Keratinocyte (primary cell): ENCODE results near the gene DBNL. TPM values are rescaled to one million over a fixed set of nuclear protein-coding genes. Genes with fewer than 3 reads are reported as not detected.

Experiments used
- DNase-seq: peaks from one replicate; pipeline ENCODE4 v3.0.0-alpha.2; 2011; ENCODE audit warnings: low read depth, missing footprints, low spot score
- FAIRE-seq: peaks from 2 replicates; lab custom pipeline; 2011; peaks lifted over from hg19 to GRCh38; lab: Jason Lieb, UNC
- H2AFZ ChIP-seq: 2 replicates; pipeline ENCODE4 v1.6.0; 2012; ENCODE audit warnings: low read length, control low read depth, inconsistent platforms; ENCODE audit not compliant: control insufficient read depth
- H3K27ac ChIP-seq: 2 replicates; pipeline ENCODE4 v1.5.1; 2011; ENCODE audit warnings: low read length; ENCODE audit not compliant: control insufficient read depth, insufficient read depth
- H3K27me3 ChIP-seq: 3 replicates; pipeline ENCODE4 v1.6.0; 2011; ENCODE audit warnings: low read length; ENCODE audit not compliant: control insufficient read depth, insufficient read depth; ENCODE audit errors: extremely low read depth
- H3K36me3 ChIP-seq, 2 experiments: 2 replicates in 1 of 2; 3 replicates in 1 of 2; pipeline ENCODE4 v1.5.1; 2011; ENCODE audit warnings: low read length in 2 of 2, mild to moderate bottlenecking in 1 of 2; ENCODE audit not compliant: control insufficient read depth in 2 of 2, insufficient read depth in 2 of 2; ENCODE audit errors: extremely low read depth in 1 of 2
- H3K4me1 ChIP-seq: 3 replicates; pipeline ENCODE4 v1.5.1; 2011; ENCODE audit warnings: low read length; ENCODE audit not compliant: control insufficient read depth, insufficient read depth; ENCODE audit errors: extremely low read depth
- H3K4me2 ChIP-seq: 3 replicates; pipeline ENCODE4 v1.6.0; 2011; ENCODE audit warnings: low read depth, low read length; ENCODE audit not compliant: control insufficient read depth, insufficient read depth; ENCODE audit errors: extremely low read depth
- H3K4me3 ChIP-seq, 3 experiments: fragments of 200-600 bp in 1 of 3; sonication (generic) in 1 of 3; 2 replicates in 2 of 3; 3 replicates in 1 of 3; pipeline ENCODE4 v1.5.1; 2011 to 2016; ENCODE audit warnings: low read length in 3 of 3, mild to moderate bottlenecking in 3 of 3, control low read depth in 2 of 3, inconsistent platforms in 1 of 3, low read depth in 1 of 3, mixed read lengths in 1 of 3, mixed run types in 1 of 3, moderate library complexity in 1 of 3; ENCODE audit not compliant: control insufficient read depth in 2 of 3, insufficient read depth in 2 of 3; ENCODE audit errors: extremely low read depth in 1 of 3
- H3K79me2 ChIP-seq: 2 replicates; pipeline ENCODE4 v1.6.0; 2012; ENCODE audit warnings: low read length; ENCODE audit not compliant: control insufficient read depth, insufficient read depth
- H3K9ac ChIP-seq: 3 replicates; pipeline ENCODE4 v1.6.0; 2011; ENCODE audit warnings: low read length; ENCODE audit not compliant: control insufficient read depth, insufficient read depth; ENCODE audit errors: extremely low read depth
- H3K9me1 ChIP-seq: 3 replicates; pipeline ENCODE4 v1.6.0; 2011; ENCODE audit warnings: low read length; ENCODE audit not compliant: control insufficient read depth, insufficient read depth; ENCODE audit errors: extremely low read depth
- H3K9me3 ChIP-seq: 2 replicates; pipeline ENCODE4 v1.5.1; 2012; ENCODE audit warnings: low read depth, low read length; ENCODE audit not compliant: control insufficient read depth
- H4K20me1 ChIP-seq: 3 replicates; pipeline ENCODE4 v1.6.0; 2011; ENCODE audit warnings: low read length; ENCODE audit not compliant: control insufficient read depth, insufficient read depth; ENCODE audit errors: extremely low read depth
- EZH2 ChIP-seq: IDR thresholded peaks from one replicate; pipeline ENCODE4 v1.6.1; 2012; ENCODE audit warnings: inconsistent platforms, mild to moderate bottlenecking, low read length, moderate library complexity
- dilution Hi-C: fragments of 300-500 bp; cut with MboI; formaldehyde crosslinking; loops from one replicate; pipeline ENCODE4 v1.7.0; 2020; ENCODE audit warnings: low sequenced_read_pairs; ENCODE audit not compliant: extremely low pct_ligation_motif_present
- polyA plus RNA-seq, 5 experiments: library from polyadenylated mRNA; depleted of rRNA in 3 of 5; stranded (reverse) in 3 of 5; stranded (forward) in 1 of 5; unstranded in 1 of 5; fragments of >200 nt; gene quantifications; 1 replicate in 1 of 5; 2 replicates in 3 of 5; 3 replicates in 1 of 5; pipeline versions ENCODE4 v1.2.1 to v1.2.3, GENCODE V29; 2011 to 2012; ENCODE audit warnings: missing spikeins in 2 of 5, low read depth in 1 of 5, low replicate concordance in 1 of 5
- TF ChIP-seq, protein P1 (sequence below), 3 experiments: IDR thresholded peaks in 1 of 3; conservative IDR thresholded peaks in 1 of 3; optimal IDR thresholded peaks in 1 of 3; 2 replicates in 2 of 3; 3 replicates in 1 of 3; pipeline versions ENCODE3 to v1.5.1; 2011; ENCODE audit warnings: low read length in 3 of 3, mild to moderate bottlenecking in 3 of 3, moderate library complexity in 2 of 3, control low read depth in 1 of 3, inconsistent platforms in 1 of 3; ENCODE audit not compliant: insufficient read depth in 2 of 3; ENCODE audit errors: extremely low read depth in 1 of 3

Gene DBNL
- polyA plus RNA-seq, 1 donor (not counting 4 experiments of a cell fraction or from before 2014, with no cell fraction given), result 76.1 TPM

GRCh38 chr7:44060091-44060947 is 15.8 kb downstream of the DBNL start:
- no peak overlapping the region for H3K4me2 ChIP-seq
- H4K20me1 ChIP-seq, result peaks cover 6% of the 10 kb centered on the region
- H3K36me3 ChIP-seq, result peaks cover 48 to 55% of the 10 kb centered on the region in 2 experiments
- no peak overlapping the region for H3K27ac ChIP-seq
- FAIRE-seq, result no peak
- no peaks in the 10 kb centered on the region for H3K9me3 ChIP-seq
- H2AFZ ChIP-seq, result no peak overlapping the region
- peaks cover 3% of the 10 kb centered on the region for H3K4me1 ChIP-seq
- no peak overlapping the region for H3K4me3 ChIP-seq
- H3K79me2 ChIP-seq, result peaks cover 2% of the 10 kb centered on the region
- dilution Hi-C loops, result no loop called here
- H3K27me3 ChIP-seq, result no peaks in the 10 kb centered on the region
- DNase-seq, result no peak
- no peak overlapping the region for H3K9ac ChIP-seq
- TF ChIP-seq, protein P1, sequence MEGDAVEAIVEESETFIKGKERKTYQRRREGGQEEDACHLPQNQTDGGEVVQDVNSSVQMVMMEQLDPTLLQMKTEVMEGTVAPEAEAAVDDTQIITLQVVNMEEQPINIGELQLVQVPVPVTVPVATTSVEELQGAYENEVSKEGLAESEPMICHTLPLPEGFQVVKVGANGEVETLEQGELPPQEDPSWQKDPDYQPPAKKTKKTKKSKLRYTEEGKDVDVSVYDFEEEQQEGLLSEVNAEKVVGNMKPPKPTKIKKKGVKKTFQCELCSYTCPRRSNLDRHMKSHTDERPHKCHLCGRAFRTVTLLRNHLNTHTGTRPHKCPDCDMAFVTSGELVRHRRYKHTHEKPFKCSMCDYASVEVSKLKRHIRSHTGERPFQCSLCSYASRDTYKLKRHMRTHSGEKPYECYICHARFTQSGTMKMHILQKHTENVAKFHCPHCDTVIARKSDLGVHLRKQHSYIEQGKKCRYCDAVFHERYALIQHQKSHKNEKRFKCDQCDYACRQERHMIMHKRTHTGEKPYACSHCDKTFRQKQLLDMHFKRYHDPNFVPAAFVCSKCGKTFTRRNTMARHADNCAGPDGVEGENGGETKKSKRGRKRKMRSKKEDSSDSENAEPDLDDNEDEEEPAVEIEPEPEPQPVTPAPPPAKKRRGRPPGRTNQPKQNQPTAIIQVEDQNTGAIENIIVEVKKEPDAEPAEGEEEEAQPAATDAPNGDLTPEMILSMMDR (optimal IDR thresholded peaks at IDR 0.05 in 1 of 3, IDR thresholded peaks at IDR 0.05 in 1 of 3, conservative IDR thresholded peaks at IDR 0.05 in 1 of 3; ENCODE audit: extremely low read depth in 1 of 3, insufficient read depth in 2 of 3, low read length in 3 of 3), result no peak
- no peak for TF ChIP-seq EZH2
- no peaks in the 10 kb centered on the region for H3K9me1 ChIP-seq

DNA sequence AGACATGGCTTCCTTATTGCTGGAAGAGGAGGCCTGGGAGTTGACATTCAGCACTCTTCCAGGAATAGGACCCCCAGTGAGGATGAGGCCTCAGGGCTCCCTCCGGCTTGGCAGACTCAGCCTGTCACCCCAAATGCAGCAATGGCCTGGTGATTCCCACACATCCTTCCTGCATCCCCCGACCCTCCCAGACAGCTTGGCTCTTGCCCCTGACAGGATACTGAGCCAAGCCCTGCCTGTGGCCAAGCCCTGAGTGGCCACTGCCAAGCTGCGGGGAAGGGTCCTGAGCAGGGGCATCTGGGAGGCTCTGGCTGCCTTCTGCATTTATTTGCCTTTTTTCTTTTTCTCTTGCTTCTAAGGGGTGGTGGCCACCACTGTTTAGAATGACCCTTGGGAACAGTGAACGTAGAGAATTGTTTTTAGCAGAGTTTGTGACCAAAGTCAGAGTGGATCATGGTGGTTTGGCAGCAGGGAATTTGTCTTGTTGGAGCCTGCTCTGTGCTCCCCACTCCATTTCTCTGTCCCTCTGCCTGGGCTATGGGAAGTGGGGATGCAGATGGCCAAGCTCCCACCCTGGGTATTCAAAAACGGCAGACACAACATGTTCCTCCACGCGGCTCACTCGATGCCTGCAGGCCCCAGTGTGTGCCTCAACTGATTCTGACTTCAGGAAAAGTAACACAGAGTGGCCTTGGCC is 16.6 kb downstream of the DBNL start:
- H3K4me1 ChIP-seq, result peaks cover 3% of the 10 kb centered on the region
- FAIRE-seq, result no peak
- H3K9me3 ChIP-seq, result no peaks in the 10 kb centered on the region

More for the DNA sequence above, 16.6 kb downstream of the DBNL start:
- peaks cover 2% of the 10 kb centered on the region for H3K79me2 ChIP-seq
- dilution Hi-C loops, result no loop called here
- DNase-seq, result no peak
- H4K20me1 ChIP-seq, result peaks cover 6% of the 10 kb centered on the region
- H2AFZ ChIP-seq, result no peak overlapping the region
- no peak overlapping the region for H3K4me3 ChIP-seq
- no peak overlapping the region for H3K4me2 ChIP-seq
- peaks cover 48 to 55% of the 10 kb centered on the region in 2 experiments for H3K36me3 ChIP-seq
- no peaks in the 10 kb centered on the region for H3K27me3 ChIP-seq
- H3K27ac ChIP-seq, result no peak overlapping the region
- no peaks in the 10 kb centered on the region for H3K9me1 ChIP-seq
- TF ChIP-seq, protein P1 (optimal IDR thresholded peaks at IDR 0.05 in 1 of 3, IDR thresholded peaks at IDR 0.05 in 1 of 3, conservative IDR thresholded peaks at IDR 0.05 in 1 of 3; ENCODE audit: extremely low read depth in 1 of 3, insufficient read depth in 2 of 3, low read length in 3 of 3), result no peak
- TF ChIP-seq EZH2, result no peak
- H3K9ac ChIP-seq, result no peak overlapping the region
